ENCODE measurements around the gene AHNAK2.

The AHNAK2 gene

DNA sequence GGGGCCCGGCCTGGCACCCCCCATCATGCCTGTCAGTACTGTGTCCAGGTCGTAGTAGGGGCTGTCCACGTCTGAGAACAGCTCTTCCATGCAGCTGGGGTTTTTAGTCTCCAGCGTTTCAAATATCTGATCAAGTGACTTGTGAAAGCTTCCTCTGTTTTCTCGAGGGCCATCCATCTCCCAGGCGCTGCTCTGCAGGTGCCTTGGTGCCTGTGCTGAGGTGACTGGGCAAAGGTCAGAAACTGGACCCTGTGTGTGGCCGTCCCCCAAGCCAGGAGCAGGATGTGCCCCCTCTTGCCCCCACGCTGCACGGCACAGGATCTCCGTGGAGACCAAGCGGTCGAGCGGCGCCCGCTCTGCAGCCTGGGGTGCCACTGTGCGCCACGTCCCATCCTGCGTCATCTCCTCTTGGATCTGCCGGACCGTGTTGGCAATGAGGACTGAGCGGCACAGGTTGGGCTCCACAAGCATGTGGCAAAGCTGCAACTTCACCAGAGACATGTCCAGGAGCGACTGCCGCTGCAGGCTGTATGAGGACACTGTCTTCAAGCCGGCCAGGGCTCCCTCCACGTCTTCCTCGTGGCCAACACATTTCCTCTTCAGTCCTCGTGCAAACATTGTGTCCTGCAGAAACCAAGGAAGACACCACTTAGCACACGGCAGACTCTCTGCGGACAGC, 33.3 kb upstream of the AHNAK2 start:
- Histone ChIP-seq H3K4me1 (ENCODE audit: low read length) (no peaks in the 10 kb centered on the region), H3K9me2 (replicated peaks; ENCODE audit: insufficient read depth, low read length) (no peaks in the 10 kb centered on the region), H3K79me2 (ENCODE audit: low read length) (peaks cover 68% of the 10 kb centered on the region), H3K4me3 (ENCODE audit: low read length) (no peak overlapping the region), H3K27ac (ENCODE audit: low read length) (no peak overlapping the region), H3K9me3 (replicated peaks; ENCODE audit: insufficient read depth, low read length) (no peaks in the 10 kb centered on the region), H3K9ac (ENCODE audit: low read length) (no peak overlapping the region), H3K36me3 (replicated peaks; ENCODE audit: insufficient read depth, low read length) (no peaks in the 10 kb centered on the region; the same call in 1 of the 2 replicates), H2AFZ (ENCODE audit: low read length) (no peak overlapping the region), H3K27me3 (replicated peaks; ENCODE audit: insufficient read depth, low read length) (no peaks in the 10 kb centered on the region), H4K20me1 (ENCODE audit: insufficient read depth, low read length) (peaks cover 30% of the 10 kb centered on the region), H3K4me2 (ENCODE audit: low read depth, low read length) (no peak overlapping the region), H3F3A (ENCODE audit: insufficient read depth, low read length) (no peaks in the 10 kb centered on the region)
- TF ChIP-seq CTCF (IDR thresholded peaks at IDR 0.05; ENCODE audit: low read length) (no peak), EZH2 (optimal IDR thresholded peaks at IDR 0.05; ENCODE audit: low read depth, low read length) (no peak), EZH2phosphoT487 (IDR thresholded peaks at IDR 0.05; ENCODE audit: low read length) (no peak)
- DNase-seq, result no peak

- Histone ChIP-seq H3K4me2 (ENCODE audit: low read depth, low read length) (no peak overlapping the region), H3F3A (ENCODE audit: insufficient read depth, low read length) (no peaks in the 10 kb centered on the region), H3K4me3 (ENCODE audit: low read length) (no peak overlapping the region), H3K27me3 (replicated peaks; ENCODE audit: insufficient read depth, low read length) (no peaks in the 10 kb centered on the region), H3K9me2 (replicated peaks; ENCODE audit: insufficient read depth, low read length) (no peaks in the 10 kb centered on the region), H3K27ac (ENCODE audit: low read length) (no peak overlapping the region), H2AFZ (ENCODE audit: low read length) (no peak overlapping the region), H3K9me3 (replicated peaks; ENCODE audit: insufficient read depth, low read length) (no peaks in the 10 kb centered on the region), H3K79me2 (ENCODE audit: low read length) (peaks cover 62% of the 10 kb centered on the region), H4K20me1 (ENCODE audit: insufficient read depth, low read length) (peaks cover 25% of the 10 kb centered on the region), H3K9ac (ENCODE audit: low read length) (no peak overlapping the region), H3K36me3 (replicated peaks; ENCODE audit: insufficient read depth, low read length) (no peaks in the 10 kb centered on the region; the same call in 1 of the 2 replicates), H3K4me1 (ENCODE audit: low read length) (no peaks in the 10 kb centered on the region)
- TF ChIP-seq EZH2phosphoT487 (IDR thresholded peaks at IDR 0.05; ENCODE audit: low read length) (no peak), EZH2 (optimal IDR thresholded peaks at IDR 0.05; ENCODE audit: low read depth, low read length) (no peak), CTCF (IDR thresholded peaks at IDR 0.05; ENCODE audit: low read length) (no peak)
- DNase-seq, result no peak
These were observed 32.7 kb upstream of the AHNAK2 start for GRCh38 chr14:105010891-105011291.

GRCh38 chr14:105010106-105010505, 31.9 kb upstream of the AHNAK2 start:
- Histone ChIP-seq H3K4me2 (ENCODE audit: low read depth, low read length) (no peak overlapping the region), H3K4me3 (ENCODE audit: low read length) (no peak overlapping the region), H3K4me1 (ENCODE audit: low read length) (no peaks in the 10 kb centered on the region), H3F3A (ENCODE audit: insufficient read depth, low read length) (no peaks in the 10 kb centered on the region), H2AFZ (ENCODE audit: low read length) (no peak overlapping the region), H3K9ac (ENCODE audit: low read length) (no peak overlapping the region), H3K27me3 (replicated peaks; ENCODE audit: insufficient read depth, low read length) (no peaks in the 10 kb centered on the region), H3K36me3 (replicated peaks; ENCODE audit: insufficient read depth, low read length) (no peaks in the 10 kb centered on the region; the same call in 1 of the 2 replicates), H3K9me3 (replicated peaks; ENCODE audit: insufficient read depth, low read length) (no peaks in the 10 kb centered on the region), H3K27ac (ENCODE audit: low read length) (no peak overlapping the region), H4K20me1 (ENCODE audit: insufficient read depth, low read length) (peaks cover 19% of the 10 kb centered on the region), H3K79me2 (ENCODE audit: low read length) (peaks cover 54% of the 10 kb centered on the region), H3K9me2 (replicated peaks; ENCODE audit: insufficient read depth, low read length) (no peaks in the 10 kb centered on the region)
- DNase-seq, result no peak
- no peak for TF ChIP-seq EZH2phosphoT487 (IDR thresholded peaks at IDR 0.05; ENCODE audit: low read length)
- TF ChIP-seq EZH2 (optimal IDR thresholded peaks at IDR 0.05; ENCODE audit: low read depth, low read length), result no peak
- no peak for TF ChIP-seq CTCF (IDR thresholded peaks at IDR 0.05; ENCODE audit: low read length)

All from MM.1S (cell line).